ENCODE results near the gene CALML5. TPM values are rescaled to one million over a fixed set of nuclear protein-coding genes. Genes with fewer than 3 reads are reported as not detected.

Gene CALML5
- total RNA-seq, 2 donors from 2014 or later: 0.46 to 10.5 TPM

DNA sequence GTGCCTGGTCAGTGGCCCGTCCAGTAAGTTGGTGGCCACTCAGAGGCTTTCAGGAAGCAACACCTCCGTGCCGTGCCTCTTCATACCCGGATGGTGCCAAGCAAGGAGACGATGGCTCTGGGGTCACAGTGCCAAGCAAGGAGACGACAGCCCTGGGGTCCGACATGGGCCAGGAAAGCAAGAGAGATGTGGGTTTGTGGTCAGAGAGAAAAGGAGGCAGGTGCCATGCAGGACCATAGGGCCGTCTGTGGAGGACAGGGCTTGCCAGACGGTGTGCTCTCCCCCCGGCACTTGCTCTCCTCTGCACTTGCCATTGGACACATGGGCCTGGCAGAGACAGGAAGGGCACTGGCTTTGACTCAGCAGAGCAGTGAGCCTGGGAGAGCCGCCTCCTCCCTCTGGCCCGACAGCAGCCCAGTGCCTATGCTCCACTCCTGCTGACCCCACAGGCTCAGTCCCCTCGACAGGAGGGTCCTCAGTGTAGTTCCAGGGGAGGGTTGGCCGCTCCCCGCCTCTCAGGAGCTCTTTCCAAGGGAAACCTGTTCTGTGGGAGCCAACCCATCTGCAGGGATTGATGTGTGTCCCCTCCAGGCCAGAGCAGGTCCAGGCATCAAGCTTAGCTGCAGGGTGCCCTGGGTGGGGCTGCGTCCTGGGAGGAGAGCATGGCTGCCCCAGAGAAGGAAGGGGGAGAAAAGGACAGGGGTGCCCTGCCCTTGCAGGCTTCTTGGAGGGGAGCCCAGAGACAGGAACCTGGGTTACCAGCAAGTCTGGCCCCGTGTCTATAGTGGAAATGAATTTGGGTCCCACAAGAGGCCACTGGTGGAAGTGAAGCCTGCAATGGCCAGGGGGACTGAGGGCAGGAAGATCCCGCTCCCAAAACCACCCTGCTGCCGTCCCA, 7.6 kb upstream of the CALML5 start:
- WGBS: 86% methylated on average over 19 of the region's 19 CpGs
- Histone ChIP-seq H3K27ac (no peak overlapping the region), H3K9me3 (no peaks in the 10 kb centered on the region), H3K4me3 (no peak overlapping the region), H3K4me1 (replicated peaks) (peaks cover 17% of the 10 kb centered on the region), H3K36me3 (no peaks in the 10 kb centered on the region), H3K27me3 (replicated peaks; ENCODE audit: insufficient read depth) (no peaks in the 10 kb centered on the region)
- DNase-seq (ENCODE audit: low spot score): no peak
- no peak for TF ChIP-seq POLR2AphosphoS5 (IDR thresholded peaks at IDR 0.05)
- no peak for TF ChIP-seq POLR2A (IDR thresholded peaks at IDR 0.05)
- TF ChIP-seq CTCF (IDR thresholded peaks at IDR 0.05): no peak
- intact Hi-C loops (cut with DNase I): no loop called here

- Histone ChIP-seq H3K9me3 (no peaks in the 10 kb centered on the region), H3K27me3 (replicated peaks; ENCODE audit: insufficient read depth) (no peaks in the 10 kb centered on the region), H3K36me3 (no peaks in the 10 kb centered on the region), H3K4me1 (replicated peaks) (peaks cover 19% of the 10 kb centered on the region), H3K4me3 (no peak overlapping the region), H3K27ac (no peak overlapping the region)
- intact Hi-C loops (cut with DNase I): no loop called here
- 60% methylated on average over 2 of the region's 2 CpGs for WGBS
- no peak for DNase-seq (ENCODE audit: low spot score)
- no peak for TF ChIP-seq CTCF (IDR thresholded peaks at IDR 0.05)
- TF ChIP-seq POLR2AphosphoS5 (IDR thresholded peaks at IDR 0.05): no peak
- no peak for TF ChIP-seq POLR2A (IDR thresholded peaks at IDR 0.05)
Measured at GRCh38 chr10:5506246-5506645, 6.9 kb upstream of the CALML5 start.

DNA sequence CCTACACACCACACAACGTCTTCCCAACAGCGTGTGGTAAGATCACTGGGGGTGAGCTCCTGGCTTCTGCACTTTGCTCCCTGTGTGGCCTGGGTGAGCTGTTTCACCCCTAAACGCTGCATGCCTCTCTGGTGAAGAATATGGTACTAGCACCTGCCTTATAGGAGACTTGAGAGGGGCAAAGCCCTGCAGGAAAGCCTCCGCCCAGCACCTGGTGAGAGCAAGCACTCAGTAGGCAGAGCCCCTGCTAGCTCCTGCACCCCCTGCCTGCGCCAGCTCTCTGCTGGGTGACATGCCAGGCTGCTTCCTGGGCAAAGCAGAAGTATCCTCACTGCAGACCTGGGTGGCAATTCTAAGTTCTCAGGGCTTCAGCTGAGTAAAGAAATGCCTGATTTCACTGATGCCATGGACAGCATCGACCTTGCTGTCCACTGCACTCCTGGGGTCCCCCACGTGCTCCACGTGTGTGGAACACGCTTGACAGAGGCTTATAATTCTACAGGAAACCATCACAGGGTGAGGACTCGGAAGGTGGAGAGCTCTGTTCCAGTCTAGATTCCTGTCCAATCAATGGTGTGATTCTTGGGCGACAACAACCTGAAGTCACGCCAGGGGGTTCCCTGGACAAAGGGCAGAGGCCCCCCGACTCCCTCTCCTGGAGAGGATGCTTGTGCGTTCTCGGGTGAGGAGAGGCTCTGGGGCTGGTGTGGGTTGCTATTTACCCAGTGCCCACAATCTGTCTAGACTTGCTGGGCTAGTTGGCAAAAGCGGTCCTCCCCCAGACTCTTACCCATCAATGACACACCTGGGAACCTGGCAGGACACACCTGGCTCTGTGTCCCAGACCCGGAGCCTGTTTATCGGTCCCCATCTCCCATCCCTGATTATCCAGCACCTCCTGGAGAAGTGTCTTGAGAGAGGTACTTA, 5.0 kb upstream of the CALML5 start:
- H3K9me3 ChIP-seq: no peaks in the 10 kb centered on the region
- H3K27me3 ChIP-seq (replicated peaks; ENCODE audit: insufficient read depth): no peaks in the 10 kb centered on the region
- peak overlapping the region; percentile 29 to 41 for H3K27ac ChIP-seq
- 42% methylated on average over 18 of the region's 18 CpGs for WGBS
- intact Hi-C loops (cut with DNase I): no loop called here
- H3K36me3 ChIP-seq: no peaks in the 10 kb centered on the region
- TF ChIP-seq POLR2AphosphoS5 (IDR thresholded peaks at IDR 0.05) (no peak), POLR2A (IDR thresholded peaks at IDR 0.05) (no peak), CTCF (IDR thresholded peaks at IDR 0.05) (no peak)
- no peak overlapping the region for H3K4me3 ChIP-seq
- peak; percentile 30 for DNase-seq (ENCODE audit: low spot score)
- peaks cover 21% of the 10 kb centered on the region for H3K4me1 ChIP-seq (replicated peaks)

GRCh38 chr10:5503477-5503835, 4.1 kb upstream of the CALML5 start:
- TF ChIP-seq POLR2A (IDR thresholded peaks at IDR 0.05) (no peak), CTCF (IDR thresholded peaks at IDR 0.05) (no peak), POLR2AphosphoS5 (IDR thresholded peaks at IDR 0.05) (peak; percentile 95)
- H3K36me3 ChIP-seq: no peaks in the 10 kb centered on the region
- H3K27me3 ChIP-seq (replicated peaks; ENCODE audit: insufficient read depth): no peaks in the 10 kb centered on the region
- peak; percentile 93 for DNase-seq (ENCODE audit: low spot score)
- no peak overlapping the region for H3K4me3 ChIP-seq
- intact Hi-C loops (cut with DNase I): no loop called here
- peaks cover 21% of the 10 kb centered on the region for H3K4me1 ChIP-seq (replicated peaks)
- H3K27ac ChIP-seq: peak overlapping the region in 1 of 2 donors; percentile 41
- H3K9me3 ChIP-seq: no peaks in the 10 kb centered on the region
- 61% methylated on average over 3 of the region's 3 CpGs for WGBS

All from prostate gland (tissue), 2 donors.